GM21423 (cell line): ENCODE measurements around the gene KDM6A.
"Not testable (repeated sequence)": the region's sequence is repeated elsewhere in the genome, so short reads cannot be mapped to it uniquely, and the experiment has no call there.

Source experiments
- ATAC-seq: cut with Tn5 transposase; IDR thresholded peaks from one replicate; pipeline ENCODE4 v1.9.1; 2021; ENCODE audit warnings: mild to moderate bottlenecking, moderate library complexity; ENCODE audit not compliant: unreplicated experiment

Gene KDM6A

DNA sequence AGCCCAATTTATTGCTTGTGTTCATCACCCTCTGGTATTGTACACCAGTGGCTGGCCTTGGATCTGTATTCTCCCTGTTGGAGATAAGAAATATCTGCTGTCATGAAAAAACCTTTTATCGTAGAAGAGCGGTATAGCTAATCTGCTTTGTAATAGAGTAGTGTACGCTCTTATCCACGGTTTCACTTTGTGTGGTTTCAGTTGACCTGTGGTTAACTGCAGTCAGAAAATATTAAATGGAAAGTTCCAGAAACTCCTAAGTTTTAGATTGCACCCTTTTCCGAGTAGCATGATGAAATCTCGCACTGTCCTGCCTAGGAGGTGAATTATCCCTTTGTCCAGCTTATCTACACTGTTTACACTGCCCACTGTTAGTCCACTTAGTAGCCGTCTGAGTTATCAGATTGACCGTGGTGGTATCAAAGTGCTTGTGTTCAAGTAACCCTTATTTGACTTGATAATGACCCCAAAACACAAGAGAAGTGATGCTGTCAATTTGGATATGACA lies 42.4 kb downstream of the KDM6A start:
- no peak for ATAC-seq

DNA sequence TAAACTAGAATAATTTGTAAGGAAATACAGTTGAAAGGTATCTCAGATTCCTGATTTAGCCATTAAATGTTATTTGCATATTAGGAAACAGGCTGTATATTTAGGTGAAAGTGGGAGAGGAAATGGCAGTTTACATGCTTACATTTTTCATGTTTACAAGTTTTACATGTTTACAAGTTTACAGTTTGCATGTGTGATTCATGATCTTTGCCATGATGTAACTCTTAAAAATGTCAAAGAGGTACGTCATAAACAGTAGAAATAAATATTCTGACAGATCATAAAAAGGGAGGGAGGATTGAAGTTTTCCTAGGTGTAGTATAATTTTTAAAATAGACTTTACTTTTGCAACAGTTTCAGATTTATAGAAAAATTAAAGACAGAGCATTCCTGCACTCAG lies 45.7 kb downstream of the KDM6A start:
- ATAC-seq = no peak

DNA sequence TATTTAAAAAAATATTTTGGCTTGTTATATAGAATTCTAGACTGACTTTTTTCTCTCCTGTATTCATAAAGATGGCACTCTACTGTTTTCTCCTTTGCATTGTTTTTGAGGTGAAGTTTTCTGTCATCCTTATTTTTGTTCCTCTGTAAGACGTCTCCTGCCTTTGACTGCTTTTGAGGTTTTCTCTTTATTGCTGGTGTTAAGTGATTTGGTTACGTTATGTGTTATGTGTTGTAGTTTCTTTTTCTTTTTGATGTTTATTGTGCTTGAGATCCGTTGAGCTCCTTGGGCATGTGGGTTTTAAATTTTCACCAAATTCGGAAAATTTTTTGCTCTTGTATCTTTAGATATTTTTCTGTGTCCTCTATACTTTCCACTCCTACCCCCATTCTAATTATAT lies 50.0 kb downstream of the KDM6A start:
- no peak for ATAC-seq

DNA sequence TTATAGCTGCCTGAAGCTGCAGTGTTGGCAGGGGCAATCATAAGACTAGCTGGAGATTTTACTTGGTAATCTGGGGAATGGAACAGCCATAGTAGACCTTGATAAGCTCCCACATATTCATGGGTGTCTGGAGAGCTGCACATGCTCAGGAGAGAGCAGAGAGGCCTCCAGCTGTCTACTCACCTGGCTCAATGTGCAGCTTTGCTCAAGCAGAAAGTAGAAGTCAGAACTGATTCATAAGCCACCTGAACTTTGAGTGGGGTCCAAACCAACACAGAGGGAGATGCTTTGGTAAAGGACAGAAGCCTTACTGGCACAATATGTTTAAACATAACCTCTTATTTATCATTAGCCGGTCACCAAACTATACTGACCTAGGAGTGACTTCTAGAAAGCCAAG lies 54.4 kb downstream of the KDM6A start:
- ATAC-seq = no peak

DNA sequence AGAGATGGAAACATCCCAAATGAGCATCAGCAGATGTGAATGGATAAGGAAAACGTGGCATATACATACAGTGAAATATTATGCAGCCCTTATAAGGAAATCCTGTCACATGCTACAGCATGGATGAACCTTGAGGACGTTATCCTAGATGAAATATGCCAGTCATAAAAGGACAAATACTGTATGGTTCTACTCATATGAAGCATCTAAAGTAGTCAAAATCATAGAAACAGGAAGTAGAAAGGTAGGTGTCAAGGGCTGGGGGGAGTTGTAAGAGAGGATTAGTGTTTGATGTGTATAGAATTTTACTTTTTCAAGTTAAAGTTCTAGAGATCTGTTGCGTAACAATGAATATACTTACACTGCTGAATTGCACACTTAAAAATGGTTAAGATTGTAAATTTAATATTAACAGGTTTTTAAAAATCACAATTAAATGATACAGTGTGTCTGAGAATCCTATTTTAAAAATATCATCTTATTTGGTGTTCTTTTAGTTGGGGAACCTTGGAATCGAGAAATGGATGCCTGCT lies 58.5 kb downstream of the KDM6A start:
- no peak for ATAC-seq

DNA sequence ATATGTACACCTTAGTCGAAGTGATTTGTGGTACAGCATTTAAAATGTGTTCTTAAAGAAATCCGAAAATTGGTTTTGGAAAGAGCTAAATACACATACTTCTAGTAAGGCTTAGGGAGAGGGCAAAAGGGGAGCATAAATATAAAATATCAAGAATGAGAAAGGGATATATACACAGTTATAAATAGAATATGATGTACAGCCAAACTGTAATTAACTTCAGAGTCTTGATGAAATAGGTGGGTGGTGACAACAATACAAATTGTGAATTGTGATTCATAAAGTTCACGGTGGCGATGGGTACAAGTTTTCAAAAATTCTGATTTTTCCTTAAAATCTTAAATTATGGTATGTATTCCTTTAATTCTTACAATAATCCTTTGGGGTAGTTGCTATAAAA lies 62.2 kb downstream of the KDM6A start:
- no peak for ATAC-seq

DNA sequence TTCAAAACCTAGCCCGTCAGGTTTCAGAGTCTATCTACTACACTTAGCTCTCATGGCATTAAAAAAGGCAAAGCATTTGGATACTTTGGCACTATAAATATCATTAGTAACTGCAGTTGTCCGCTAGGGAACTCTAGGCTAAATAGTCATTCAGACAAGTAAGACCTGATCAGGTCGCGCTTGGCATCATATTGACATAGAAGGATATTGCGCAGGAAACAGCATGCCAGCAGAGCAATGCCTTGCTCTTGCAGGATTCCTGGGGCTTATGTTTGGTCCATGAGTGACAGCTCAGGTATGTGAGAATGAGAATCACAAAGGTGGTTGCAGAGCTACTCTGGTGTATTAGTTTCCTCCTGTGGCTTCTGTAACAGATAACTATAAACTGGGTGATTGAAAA lies 62.7 kb downstream of the KDM6A start:
- no peak for ATAC-seq

DNA sequence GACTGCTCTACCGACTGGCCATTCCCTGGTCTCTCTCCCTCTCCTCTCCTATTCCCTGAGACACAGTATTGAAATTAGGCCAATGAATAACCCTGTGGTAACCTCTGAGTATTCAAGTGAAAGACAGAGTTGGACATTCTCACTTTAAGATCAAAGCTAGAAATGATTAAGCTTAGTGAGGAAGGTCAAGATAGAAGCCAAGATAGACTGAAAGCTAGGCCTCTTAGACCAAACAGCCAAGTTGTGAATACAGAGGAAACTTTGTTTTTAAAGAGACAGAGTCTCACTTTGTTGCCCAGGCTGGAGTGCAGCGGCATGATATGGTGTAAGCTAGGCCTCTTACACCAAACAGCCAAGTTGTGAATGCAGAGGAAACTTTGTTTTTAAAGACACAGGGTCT lies 64.6 kb downstream of the KDM6A start:
- peak; percentile 64 for ATAC-seq

DNA sequence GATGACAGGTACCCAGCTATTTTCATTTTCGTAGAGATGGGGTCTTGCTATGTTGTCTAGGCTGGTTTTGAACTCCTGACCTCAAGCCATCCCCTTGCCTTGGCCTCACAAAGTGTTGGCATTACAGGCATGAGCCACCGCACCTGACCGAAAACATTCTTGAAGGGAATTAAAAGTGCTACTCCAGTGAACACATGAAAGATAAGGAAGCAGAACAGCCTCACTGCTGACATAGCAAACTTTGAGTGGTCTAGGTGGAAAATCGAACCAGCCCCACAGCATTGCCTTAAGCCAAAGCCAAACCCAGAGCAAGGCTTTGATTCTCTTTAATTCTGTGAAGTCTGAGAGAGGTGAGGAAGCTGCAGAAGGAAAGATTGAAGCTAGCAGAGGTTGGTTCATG lies 65.1 kb downstream of the KDM6A start:
- ATAC-seq = no peak

DNA sequence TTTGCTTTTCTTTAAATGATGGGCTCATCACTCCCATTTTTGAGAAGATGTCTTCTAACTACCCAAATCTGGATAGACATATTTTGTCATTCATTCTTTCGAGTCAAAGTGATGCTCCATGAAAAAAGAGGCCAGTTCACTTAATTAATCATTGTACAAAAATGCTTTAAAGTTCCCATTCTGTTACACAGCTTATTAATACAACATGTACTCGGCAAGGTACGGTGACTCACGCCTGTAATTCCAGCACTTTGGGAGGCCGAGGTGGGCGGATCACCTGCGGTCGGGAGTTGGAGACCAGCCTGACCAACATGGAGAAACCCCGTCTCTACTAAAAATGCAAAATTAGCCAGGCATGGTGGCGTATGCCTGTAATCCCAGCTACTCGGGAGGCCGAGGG lies 67.6 kb downstream of the KDM6A start:
- ATAC-seq = not testable (repeated sequence)

DNA sequence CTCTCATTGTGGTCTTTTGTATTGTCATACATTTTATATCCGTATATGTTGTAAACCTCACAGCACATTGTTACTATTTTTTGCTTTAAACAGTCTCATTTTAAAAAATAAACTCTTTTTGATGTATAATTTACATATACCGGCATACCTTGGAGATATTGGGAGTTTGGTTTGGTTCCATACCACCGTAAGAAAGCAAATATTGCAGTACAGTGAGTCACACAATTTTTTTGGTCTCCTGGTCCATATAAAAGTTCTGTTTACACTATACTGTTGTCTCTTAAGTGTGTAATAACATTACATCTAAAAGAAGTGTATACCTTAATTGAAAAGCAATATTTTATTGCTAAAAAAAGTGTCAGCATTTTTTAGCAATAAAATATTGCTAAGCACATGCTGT lies 70.0 kb downstream of the KDM6A start:
- no peak for ATAC-seq

DNA sequence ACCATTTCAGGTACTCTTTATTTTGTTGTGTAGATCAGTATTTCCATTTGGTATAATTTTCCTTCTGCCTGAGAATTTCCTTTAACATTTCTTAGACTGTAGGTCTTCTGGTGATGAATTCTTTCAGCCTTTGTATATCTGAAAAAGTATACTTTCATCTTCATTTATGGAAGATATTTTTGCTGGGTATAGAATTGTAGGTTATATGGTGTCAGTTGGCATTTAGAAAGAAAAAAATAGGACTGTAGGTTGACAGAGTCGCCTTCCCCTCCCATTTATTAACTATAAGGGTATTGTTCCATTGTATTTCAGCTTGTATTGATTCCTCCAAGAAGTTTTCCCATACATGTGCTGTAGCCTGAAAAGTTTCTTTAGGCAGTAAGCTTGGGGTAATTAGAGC lies 71.9 kb downstream of the KDM6A start:
- no peak for ATAC-seq

DNA sequence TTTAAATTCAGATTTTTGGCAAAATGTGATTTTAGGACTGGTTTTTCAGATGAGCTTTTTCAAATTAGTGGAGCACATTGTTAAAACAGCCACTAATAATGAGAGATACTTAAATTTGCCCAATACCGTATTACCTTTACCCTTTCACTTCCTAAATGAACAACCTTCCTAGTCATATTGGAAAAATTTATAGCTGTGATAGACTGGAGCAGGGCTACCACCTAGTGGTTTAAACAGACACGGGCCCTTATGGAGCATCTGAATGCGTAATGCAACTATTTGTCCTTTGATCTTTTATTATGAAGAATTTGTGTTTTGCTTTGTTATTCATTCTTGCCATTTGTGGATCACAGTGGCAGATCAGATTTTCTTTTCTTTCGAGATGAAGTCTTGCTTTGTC lies 72.7 kb downstream of the KDM6A start:
- ATAC-seq = no peak

DNA sequence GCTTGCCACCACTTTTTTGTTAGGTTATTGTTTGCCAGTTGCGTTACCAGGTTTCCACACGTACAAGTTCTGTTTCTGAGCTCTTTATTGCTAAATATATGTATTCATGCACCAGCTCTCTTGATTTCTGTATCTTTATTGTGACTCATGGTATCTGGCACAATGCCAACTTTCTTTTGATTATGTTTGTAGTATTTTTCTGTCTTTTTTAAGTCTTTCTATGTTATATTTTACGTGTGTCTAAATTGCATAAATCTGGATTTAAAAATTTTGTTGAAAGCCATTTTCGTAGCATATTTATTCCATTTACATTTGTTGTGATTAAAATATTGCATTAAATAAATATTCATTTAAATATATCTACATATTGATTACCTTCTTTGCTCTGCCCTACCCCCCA lies 73.8 kb downstream of the KDM6A start:
- ATAC-seq = no peak

DNA sequence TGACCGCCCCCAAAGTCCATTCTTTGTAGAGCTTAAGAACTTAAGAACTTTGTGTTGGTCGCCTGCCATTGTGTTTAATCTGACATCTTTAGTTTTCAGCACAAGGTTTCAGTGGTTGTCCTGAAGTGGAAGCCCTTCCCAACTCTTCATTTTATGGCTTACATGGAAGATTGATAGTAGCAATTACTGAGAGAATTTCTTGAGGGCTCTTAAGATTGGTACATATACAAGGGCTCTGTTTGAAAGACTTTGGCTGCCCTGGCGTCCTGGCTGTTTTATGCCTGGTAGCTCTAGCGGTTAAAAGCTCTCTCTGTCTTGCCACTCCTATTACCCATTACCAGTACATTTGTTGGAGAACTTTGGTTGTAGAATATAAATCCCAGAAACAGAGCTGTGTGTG lies 75.0 kb downstream of the KDM6A start:
- no peak for ATAC-seq

DNA sequence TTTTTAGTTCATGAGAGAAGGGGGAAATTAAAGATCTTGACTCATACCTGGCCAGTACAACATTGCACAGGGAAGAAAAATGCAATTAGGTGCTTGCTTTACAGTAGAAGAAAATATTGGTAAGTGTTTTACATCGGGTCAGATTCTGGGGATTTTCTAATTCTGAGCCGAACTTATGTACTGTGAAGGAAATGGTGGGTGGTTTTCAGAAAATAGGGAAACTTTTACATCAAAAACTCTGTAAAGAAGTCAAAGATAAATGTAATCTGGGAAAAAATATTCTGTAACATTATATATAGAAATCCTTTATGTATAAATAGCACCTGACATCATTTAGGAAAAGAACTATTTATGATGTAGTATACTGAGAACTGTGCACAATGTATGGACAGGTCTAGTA lies 75.4 kb downstream of the KDM6A start:
- ATAC-seq = no peak

DNA sequence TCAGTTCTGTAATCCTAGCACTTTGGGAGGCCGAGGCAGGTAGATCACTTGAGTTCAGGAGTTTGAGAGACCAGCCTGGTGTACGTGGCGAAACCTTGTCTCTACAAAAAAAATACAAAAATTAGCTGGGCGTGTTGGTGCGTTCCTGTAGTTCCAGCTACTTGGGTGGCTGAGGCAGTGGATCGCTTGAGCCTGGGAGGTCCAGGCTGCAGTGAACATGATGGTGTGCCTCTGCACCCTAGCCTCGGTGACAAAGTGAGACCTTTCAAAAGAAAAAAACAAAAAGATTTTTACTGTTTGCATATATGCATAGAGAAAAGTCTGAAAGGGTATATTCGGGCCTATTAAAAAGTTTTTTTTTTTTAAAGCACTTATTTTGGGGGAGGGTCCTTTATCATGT lies 76.1 kb downstream of the KDM6A start:
- no peak for ATAC-seq

DNA sequence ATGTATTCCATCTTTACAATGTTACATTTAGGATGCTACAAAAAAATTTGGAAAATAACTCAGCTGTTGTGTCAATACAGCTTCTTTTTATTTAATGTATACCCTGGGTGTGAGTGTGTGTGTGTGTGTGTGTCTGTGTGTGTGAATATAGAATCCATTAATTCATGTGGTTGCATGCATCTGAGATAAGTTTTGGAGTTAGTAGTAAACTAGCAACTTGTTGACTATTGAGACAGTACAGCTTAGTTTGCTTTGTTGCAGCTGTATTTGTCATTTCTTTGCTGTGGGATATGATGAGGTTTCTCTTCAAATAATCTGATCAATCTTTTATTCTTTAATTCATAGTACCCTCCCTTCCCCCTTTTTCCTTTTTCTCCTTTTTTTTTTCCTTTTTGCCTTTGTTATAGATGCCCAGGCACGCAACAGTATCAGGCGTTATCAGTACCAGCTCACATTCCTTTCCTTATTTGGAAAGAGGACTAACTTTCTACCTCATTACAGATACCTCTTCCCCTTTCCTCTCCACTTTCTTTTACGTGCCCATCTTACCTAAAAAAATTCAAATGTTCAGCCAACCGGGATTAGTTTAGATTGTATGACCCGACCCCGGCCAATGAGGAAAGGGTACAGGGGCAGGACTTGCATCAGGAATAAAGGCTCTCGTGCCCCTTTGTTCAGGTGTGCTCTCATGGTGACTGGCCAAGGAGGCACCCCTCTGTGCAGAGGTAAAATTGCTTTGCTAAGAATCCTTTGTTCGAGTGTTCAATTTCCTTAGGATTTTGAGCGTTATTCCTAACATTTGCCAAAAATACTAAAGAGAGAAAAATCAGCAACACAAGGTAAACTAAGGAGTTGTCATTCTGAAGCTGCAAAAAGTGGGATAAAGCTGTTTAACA lies 77.7 kb downstream of the KDM6A start:
- ATAC-seq = not testable (repeated sequence)

DNA sequence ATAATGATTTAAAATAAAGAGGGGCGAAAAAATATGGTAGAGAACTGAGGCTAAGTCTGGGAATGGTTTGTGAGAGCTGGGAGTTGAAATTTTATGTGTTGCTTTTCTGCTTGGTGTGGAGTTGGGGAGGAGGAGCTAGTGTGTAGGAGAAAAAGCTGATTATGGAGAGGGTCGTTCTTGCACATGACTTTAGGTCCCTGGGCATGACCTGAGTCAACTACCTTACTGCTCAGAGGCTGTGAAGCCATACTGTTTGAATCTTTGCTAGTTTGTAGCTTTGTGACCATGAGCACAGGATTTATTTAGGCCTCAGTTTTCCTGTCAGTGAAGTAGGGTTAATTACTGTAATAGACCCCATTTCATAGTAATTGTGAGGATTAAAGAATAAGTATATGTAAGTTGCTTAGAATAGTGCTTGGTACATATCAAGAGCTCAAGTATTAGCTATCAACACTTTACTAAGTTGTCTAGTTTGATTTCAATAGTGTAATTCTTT lies 78.6 kb downstream of the KDM6A start:
- no peak for ATAC-seq

DNA sequence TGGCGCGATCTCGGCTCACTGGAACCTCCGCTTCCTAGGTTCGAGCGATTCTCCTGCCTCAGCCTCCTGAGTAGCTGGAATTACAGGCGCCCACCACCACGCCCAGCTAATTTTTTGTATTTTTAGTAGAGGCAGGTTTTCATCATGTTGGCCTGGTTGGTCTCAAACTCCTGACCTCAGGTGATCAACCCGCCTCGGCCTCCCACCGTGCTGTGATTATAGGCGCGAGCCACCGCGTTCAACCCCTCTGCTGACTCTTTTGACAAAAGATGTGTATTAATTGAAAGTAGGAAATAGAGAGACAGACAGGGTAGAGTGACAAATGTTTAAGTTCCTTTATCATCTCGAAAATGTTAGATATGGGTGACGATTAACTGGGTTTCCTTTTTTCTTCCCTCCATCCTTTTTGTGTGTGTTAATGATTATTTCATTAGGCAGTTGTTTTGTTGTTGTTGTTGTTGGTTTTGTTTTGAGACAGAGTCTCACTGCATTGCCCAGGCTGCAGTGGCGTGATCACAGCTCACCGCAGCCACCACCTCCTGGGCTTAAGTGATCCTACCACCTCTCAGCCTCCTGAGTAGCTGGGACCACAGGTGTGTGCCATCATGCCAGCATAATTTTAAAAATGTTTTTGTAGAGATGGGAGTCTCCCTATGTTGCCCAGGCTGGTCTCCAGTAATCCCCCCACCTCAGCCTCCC lies 79.5 kb downstream of the KDM6A start:
- ATAC-seq = no peak

DNA sequence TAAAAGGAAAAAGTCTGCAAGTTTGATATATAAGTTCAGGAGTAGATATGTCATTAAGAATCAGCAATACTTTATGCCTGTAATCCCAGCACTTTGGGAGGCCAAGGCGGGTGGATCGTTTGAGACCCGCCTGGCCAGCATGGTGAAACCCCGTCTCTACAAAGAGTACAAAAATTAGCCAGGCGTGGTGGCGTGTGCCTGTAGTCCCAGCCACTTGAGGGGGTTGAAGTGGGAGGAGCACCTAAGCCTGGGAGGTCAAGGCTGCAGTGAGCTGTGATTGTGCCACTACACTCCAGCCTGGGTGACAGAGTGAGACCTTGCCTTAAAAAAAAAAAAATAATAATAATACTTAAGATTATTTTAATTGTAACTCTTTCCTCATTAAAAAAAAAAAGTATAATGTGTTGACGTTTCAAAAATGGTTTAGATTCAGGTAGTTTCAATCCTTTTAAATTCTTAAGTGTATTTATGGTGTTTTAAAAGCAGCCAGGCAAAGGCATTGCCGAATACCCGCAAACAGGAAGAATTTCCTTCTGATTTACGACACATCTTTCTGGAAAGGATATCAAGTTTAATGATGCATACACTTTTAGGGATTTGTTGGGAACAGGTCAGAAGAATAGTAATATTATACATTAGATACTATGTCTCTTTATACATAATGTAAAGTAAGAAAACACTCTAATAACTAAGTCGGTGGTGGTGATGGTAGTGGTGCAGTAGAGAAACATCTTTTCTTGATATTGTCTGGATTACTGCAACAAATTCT lies 80.9 kb downstream of the KDM6A start:
- ATAC-seq = no peak
